B cell (primary cell): Measurements from ENCODE around the gene NDUFS5. TPM values are rescaled to one million over a fixed set of nuclear protein-coding genes. Genes with fewer than 3 reads are reported as not detected.

Source experiments
- ATAC-seq: fragments of 200-7000 bp; cut with Tn5 transposase; one replicate; pipeline ENCODE4 v1.10.0; 2021; ENCODE audit warnings: low read depth, mild to moderate bottlenecking, moderate number of reproducible peaks, moderate library complexity
- CTCF ChIA-PET: fragments of 350-600 bp; sonication (Branson Sonifier 250); formaldehyde crosslinking; loops from one replicate; lab custom pipeline; 2021; ENCODE audit warnings: antibody characterized with exemption, inconsistent platforms; lab: Charles Lee
- POLR2A ChIA-PET: fragments of 350-600 bp; sonication (Branson Sonifier 250); formaldehyde crosslinking; loops from one replicate; lab custom pipeline; 2021; ENCODE audit warnings: antibody characterized with exemption; lab: Charles Lee
- DNase-seq: peaks from one replicate; pipeline ENCODE4 v3.0.0; 2013
- H2AFZ ChIP-seq: 2 replicates; pipeline ENCODE4 v1.6.1; 2012; ENCODE audit warnings: mild to moderate bottlenecking, low read depth, low read length; ENCODE audit not compliant: insufficient read depth, poor library complexity, severe bottlenecking
- H3K27ac ChIP-seq, 2 donors: 1 replicate in 1 of 2; 2 replicates in 1 of 2; pipeline ENCODE4 v1.5.1; 2012 to 2013; ENCODE audit warnings: low read length in 2 of 2, mild to moderate bottlenecking in 2 of 2, moderate library complexity in 1 of 2
- H3K27me3 ChIP-seq, 4 experiments: fragments of 200-600 bp in 1 of 4; sonication (generic) in 1 of 4; replicated peaks in 1 of 4; 1 replicate in 2 of 4; 2 replicates in 2 of 4; pipeline versions ENCODE4 v1.6.1 to v1.7.0; 2013 to 2016; ENCODE audit warnings: low read length in 3 of 4, mild to moderate bottlenecking in 2 of 4, mixed read lengths in 1 of 4, moderate library complexity in 1 of 4; ENCODE audit not compliant: insufficient read depth in 4 of 4, control insufficient read depth in 3 of 4; ENCODE audit errors: control extremely low read depth in 1 of 4
- H3K36me3 ChIP-seq, 2 experiments: replicated peaks in 1 of 2; 1 replicate in 1 of 2; 2 replicates in 1 of 2; pipeline versions ENCODE4 v1.6.1 to v1.7.1; 2013; ENCODE audit warnings: low read length in 1 of 2; ENCODE audit not compliant: insufficient read depth in 2 of 2, control insufficient read depth in 1 of 2; ENCODE audit errors: control extremely low read depth in 1 of 2, extremely low read depth in 1 of 2
- H3K4me1 ChIP-seq, 2 donors: fragments of 200-600 bp in 1 of 2; sonication (generic) in 1 of 2; 1 replicate in 1 of 2; 2 replicates in 1 of 2; pipeline versions ENCODE4 v1.5.1 to v1.6.1; 2013 to 2017; ENCODE audit warnings: low read length in 2 of 2; ENCODE audit not compliant: control insufficient read depth in 2 of 2, insufficient read depth in 2 of 2
- H3K4me2 ChIP-seq: replicated peaks from 2 replicates; pipeline ENCODE3; 2012; ENCODE audit warnings: mild to moderate bottlenecking, low read depth, low read length; ENCODE audit not compliant: poor library complexity, severe bottlenecking
- H3K4me3 ChIP-seq, 5 experiments: fragments of 200-600 bp in 1 of 5; sonication (generic) in 1 of 5; 1 replicate in 3 of 5; 2 replicates in 2 of 5; pipeline versions ENCODE4 v1.5.1 to v1.7.0; 2011 to 2016; ENCODE audit warnings: low read length in 4 of 5, mild to moderate bottlenecking in 4 of 5, low read depth in 2 of 5, control low read depth in 1 of 5, moderate library complexity in 1 of 5; ENCODE audit not compliant: insufficient read depth in 1 of 5; ENCODE audit errors: control extremely low read depth in 1 of 5, extremely low read depth in 1 of 5
- H3K79me2 ChIP-seq: fragments of 200-600 bp; sonication (generic); one replicate; pipeline ENCODE4 v1.6.0; 2016; ENCODE audit warnings: low read length; ENCODE audit not compliant: control insufficient read depth, insufficient read depth
- H3K9ac ChIP-seq: fragments of 200-600 bp; sonication (generic); 2 replicates; pipeline ENCODE4 v1.6.1; 2017; ENCODE audit warnings: mild to moderate bottlenecking, low read length, moderate library complexity
- H3K9me3 ChIP-seq, 3 donors: one replicate each; pipeline versions ENCODE4 v1.6.1 to v1.7.1; 2013; ENCODE audit warnings: low read length in 2 of 3; ENCODE audit not compliant: control insufficient read depth in 2 of 3, insufficient read depth in 1 of 3; ENCODE audit errors: control extremely low read depth in 1 of 3
- H4K20me1 ChIP-seq: 2 replicates; pipeline ENCODE4 v1.6.0; 2012; ENCODE audit warnings: mild to moderate bottlenecking, low read length; ENCODE audit not compliant: insufficient read depth, control insufficient read depth, poor library complexity, severe bottlenecking
- H3K27ac Mint-ChIP-seq: one replicate; pipeline ENCODE4 v1.8.0; 2021; ENCODE audit warnings: mixed read lengths
- H3K27me3 Mint-ChIP-seq: one replicate; pipeline ENCODE4 v1.8.0; 2021; ENCODE audit warnings: mixed read lengths
- H3K4me1 Mint-ChIP-seq: one replicate; pipeline ENCODE4 v1.8.0; 2021; ENCODE audit warnings: mixed read lengths
- H3K4me3 Mint-ChIP-seq: one replicate; pipeline ENCODE4 v1.8.0; 2021; ENCODE audit warnings: mixed read lengths
- H3K9me3 Mint-ChIP-seq: one replicate; pipeline ENCODE4 v1.8.0; 2022; ENCODE audit warnings: mixed read lengths; ENCODE audit not compliant: insufficient read depth
- CTCF ChIP-seq: fragments of 200-600 bp; IDR thresholded peaks from one replicate; pipeline ENCODE4 v1.8.0; 2022; ENCODE audit warnings: antibody characterized with exemption, mild to moderate bottlenecking
- EZH2 ChIP-seq: IDR thresholded peaks from 2 replicates; pipeline ENCODE4 v1.6.1; 2012; ENCODE audit warnings: borderline replicate concordance, low read depth, mild to moderate bottlenecking, moderate library complexity, low read length; ENCODE audit not compliant: insufficient read depth, poor library complexity, severe bottlenecking
- WGBS: methylation state at CpG from one replicate; pipeline ENCODE4 v1.1.5; 2013; ENCODE audit warnings: missing lambda C conversion rate; ENCODE audit not compliant: insufficient coverage; 5-methylcytosine and 5-hydroxymethylcytosine counted together
- intact Hi-C: fragments of 100-400 bp; cut with micrococcal nuclease; formaldehyde crosslinking; loops from one replicate; pipeline ENCODE4 v1.10.0; 2022
- polyA plus RNA-seq: library from polyadenylated mRNA; depleted of rRNA; stranded (reverse); fragments of >200 nt; gene quantifications from 2 replicates; pipeline ENCODE4 v1.2.3, GENCODE V29; 2012
- total RNA-seq, 2 donors: library from RNA; stranded (reverse); fragments of 120-200 nt in 1 of 2; gene quantifications; 1 replicate in 1 of 2; 2 replicates in 1 of 2; pipeline versions ENCODE4 v1.2.3 to v1.2.4, GENCODE V29; 2013 to 2022

NDUFS5 gene
- total and polyA plus RNA-seq, 2 donors (not counting 1 experiment from before 2014, with no cell fraction given): 55.8 to 85.5 TPM

- CTCF ChIA-PET: no interaction called here
- Histone ChIP-seq H3K79me2 (no peaks in the 10 kb centered on the region), H3K4me3 (no peak overlapping the region), H3K36me3 (no peaks in the 10 kb centered on the region), H4K20me1 (no peaks in the 10 kb centered on the region), H3K9me3 (no peaks in the 10 kb centered on the region), H3K27me3 (no peaks in the 10 kb centered on the region), H3K4me1 (peaks cover 3 to 15% of the 10 kb centered on the region in 2 donors), H3K4me2 (no peak overlapping the region), H2AFZ (no peak overlapping the region), H3K27ac (no peak overlapping the region), H3K9ac (no peak overlapping the region)
- no peaks in the 10 kb centered on the region for H3K27me3 Mint-ChIP-seq
- DNase-seq: no peak
- TF ChIP-seq EZH2: no peak
- no peak for TF ChIP-seq CTCF
- no peaks in the 10 kb centered on the region for H3K9me3 Mint-ChIP-seq
- peaks cover 21% of the 10 kb centered on the region for H3K4me1 Mint-ChIP-seq
- WGBS: 100% methylated on average over 1 of the region's 1 CpG
- no peak for ATAC-seq
- H3K27ac Mint-ChIP-seq: peak overlapping the region; percentile 20
- POLR2A ChIA-PET: no interaction called here
- intact Hi-C loops: no loop called here
- no peak overlapping the region for H3K4me3 Mint-ChIP-seq
Observed at GRCh38 chr1:39044762-39045161, 18.6 kb downstream of the NDUFS5 start.

GRCh38 chr1:39045231-39045630, 19.1 kb downstream of the NDUFS5 start:
- H3K4me1 Mint-ChIP-seq: peaks cover 21% of the 10 kb centered on the region
- no peaks in the 10 kb centered on the region for H3K27me3 Mint-ChIP-seq
- Histone ChIP-seq H4K20me1 (no peaks in the 10 kb centered on the region), H3K9me3 (no peaks in the 10 kb centered on the region), H3K27me3 (no peaks in the 10 kb centered on the region), H3K27ac (no peak overlapping the region), H3K4me2 (no peak overlapping the region), H3K9ac (no peak overlapping the region), H3K4me3 (no peak overlapping the region), H3K4me1 (peaks cover 3 to 15% of the 10 kb centered on the region in 2 donors), H2AFZ (no peak overlapping the region), H3K79me2 (no peaks in the 10 kb centered on the region), H3K36me3 (no peaks in the 10 kb centered on the region)
- 95% methylated on average over 6 of the region's 8 CpGs for WGBS
- H3K27ac Mint-ChIP-seq: no peak overlapping the region
- no peak for DNase-seq
- ATAC-seq: no peak
- intact Hi-C loops: no loop called here
- no peaks in the 10 kb centered on the region for H3K9me3 Mint-ChIP-seq
- ChIA-PET CTCF (no interaction called here), POLR2A (no interaction called here)
- no peak overlapping the region for H3K4me3 Mint-ChIP-seq
- TF ChIP-seq EZH2: no peak
- no peak for TF ChIP-seq CTCF
